T-helper 1 cell treated with Interleukin-12 subunit alpha and Interleukin-12 subunit beta and Interleukin-4 antibody, amounts not matched to agents 30 ng/mL and 1 ng/mL, for 36 hours (primary cell): ENCODE data around the gene CHST11. TPM values are rescaled to one million over a fixed set of nuclear protein-coding genes. Genes with fewer than 3 reads are reported as not detected.
"Not testable (repeated sequence)": the region's sequence is repeated elsewhere in the genome, so short reads cannot be mapped to it uniquely, and the experiment has no call there.

Source experiments
- intact Hi-C: fragments of 100-400 bp; cut with micrococcal nuclease; formaldehyde crosslinking; loops from one replicate; pipeline ENCODE4 v1.15.1; 2024
- total RNA-seq: library from RNA; stranded (reverse); gene quantifications from 2 replicates; pipeline ENCODE4 v1.2.3, GENCODE V29; 2022

The CHST11 gene
- total RNA-seq, 1 donor from 2014 or later: 122 TPM

DNA sequence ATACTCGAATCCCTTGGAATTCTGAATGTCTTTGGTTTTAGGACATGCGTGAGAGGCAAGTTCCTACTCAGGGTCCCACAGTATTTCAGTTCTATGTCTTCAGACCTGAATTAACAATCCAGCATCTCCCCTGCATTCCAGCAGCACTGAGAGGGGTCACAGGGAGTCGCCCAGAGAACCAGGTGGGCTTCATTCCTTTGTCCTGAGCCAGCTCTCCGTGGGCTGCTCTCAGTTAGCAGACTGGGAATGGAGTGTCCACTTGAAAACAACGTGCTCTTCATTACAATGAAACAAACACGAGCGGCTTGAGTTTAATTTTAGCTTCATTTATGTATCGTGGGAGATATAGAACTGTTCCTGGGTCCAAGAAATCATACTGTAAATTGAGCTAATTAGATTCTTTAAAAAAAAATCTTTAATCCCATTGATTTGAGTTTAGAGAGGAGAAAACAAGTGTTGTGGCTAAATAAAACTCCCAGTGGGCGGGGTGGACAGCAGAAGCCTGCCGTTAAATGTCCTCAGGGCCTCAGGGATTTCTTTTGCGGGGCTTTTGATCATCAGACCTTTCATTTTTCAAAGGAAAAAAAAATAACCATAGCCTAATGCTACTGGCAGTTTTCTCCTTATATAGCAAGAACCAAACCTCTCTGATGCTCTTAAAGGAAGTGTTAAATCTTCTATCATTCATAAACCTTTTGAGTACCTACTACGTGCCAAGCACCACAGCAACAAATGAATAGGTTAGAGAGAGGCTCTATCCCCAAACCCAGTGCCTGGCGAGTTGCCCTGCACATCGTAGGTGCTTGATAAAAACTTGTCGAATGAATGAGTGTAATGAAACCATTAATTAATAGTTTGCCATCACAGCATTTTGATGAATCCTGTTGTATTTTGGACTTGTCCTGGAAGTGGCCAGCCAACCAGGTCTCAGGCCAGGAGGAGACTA is 140.4 kb downstream of the CHST11 start:
- intact Hi-C loops: no loop called here

DNA sequence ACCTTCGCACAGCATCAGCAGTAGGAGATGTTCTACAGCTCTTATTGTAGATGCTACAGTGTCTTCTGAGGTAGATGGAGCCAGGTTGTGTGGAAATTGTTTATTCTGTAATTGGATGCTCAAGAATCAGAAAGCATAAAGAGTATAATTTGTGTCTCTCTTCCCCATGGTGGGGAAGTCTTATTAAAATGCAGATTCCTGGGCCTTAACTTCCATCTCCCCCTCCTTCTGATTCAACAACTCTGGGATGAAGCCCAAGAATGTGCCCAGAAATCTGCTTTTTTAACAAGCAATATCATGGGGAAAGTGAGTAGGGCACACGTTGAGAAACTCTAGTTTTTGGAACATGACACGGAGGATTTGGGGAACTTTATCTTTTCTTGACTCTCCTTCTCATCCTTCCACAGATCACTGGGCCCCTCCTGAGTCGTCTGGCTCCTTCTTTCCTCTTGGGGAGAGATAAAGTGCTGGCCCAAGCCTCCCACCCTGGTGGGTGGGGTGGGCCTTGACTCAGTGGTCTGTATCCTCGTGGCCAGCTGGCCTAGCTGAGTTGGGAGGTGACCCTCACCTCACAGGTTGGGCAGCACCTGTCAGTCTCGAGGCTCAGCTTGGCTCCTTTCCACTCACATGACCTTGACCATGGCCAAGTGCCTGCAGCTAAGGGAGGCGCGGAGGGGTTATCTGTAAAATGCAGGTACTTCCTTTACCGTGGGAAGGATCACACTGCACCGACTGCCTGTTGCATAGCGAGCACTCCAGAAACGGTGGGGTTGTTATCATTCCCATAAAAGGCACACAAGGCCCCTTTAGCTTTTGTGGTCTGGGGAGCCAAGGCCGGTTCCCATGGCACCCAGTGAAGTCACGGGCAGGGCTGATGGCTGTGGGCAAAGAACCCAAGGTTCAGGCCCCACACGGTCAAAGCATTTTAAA is 141.9 kb downstream of the CHST11 start:
- intact Hi-C loops: no loop called here

DNA sequence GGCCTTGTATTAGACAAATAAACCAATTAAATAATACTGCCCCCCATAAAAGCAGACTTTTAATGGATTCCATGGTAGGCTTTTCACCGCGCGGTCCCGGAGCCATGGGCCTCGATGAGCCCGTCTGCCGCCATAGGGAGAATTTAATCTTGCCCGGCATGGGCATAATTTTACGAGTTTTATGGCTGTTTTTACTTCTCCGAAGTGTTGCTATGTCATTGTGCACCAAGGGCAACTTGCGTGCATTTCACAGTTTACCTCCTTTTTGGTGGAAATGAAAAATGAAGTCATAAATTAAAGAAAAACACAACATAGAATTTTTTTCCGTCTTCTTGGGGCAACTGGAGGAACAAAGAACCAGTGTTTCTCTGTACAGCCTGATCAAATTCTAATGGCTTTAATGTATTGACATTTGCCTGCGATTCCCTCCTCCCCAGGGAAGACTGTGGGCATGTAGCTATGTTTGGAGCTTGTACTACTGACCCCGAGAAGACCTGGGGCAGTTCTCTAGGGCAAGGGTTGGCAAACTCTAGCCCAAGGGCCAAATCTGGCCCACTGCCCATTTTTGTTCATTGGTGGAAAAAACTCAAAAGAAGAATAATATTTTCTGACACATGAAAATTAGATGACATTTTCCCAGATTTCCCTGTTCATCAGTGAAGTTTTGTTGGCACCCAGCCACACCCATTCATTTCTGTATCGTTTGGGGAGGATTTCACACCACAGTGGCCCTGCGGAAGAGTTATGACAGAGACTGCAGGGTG is 142.7 kb downstream of the CHST11 start:
- intact Hi-C loops: loop anchor here (5.0 kb wide), 1 partner anchor 163 kb away; no protein-coding TSS in a partner anchor

GRCh38 chr12:104600036-104600712 is 143.4 kb downstream of the CHST11 start:
- intact Hi-C loops: loop anchor here (5.0 kb wide), 1 partner anchor 162 kb away; no protein-coding TSS in a partner anchor

GRCh38 chr12:104600790-104601739 is 144.3 kb downstream of the CHST11 start:
- intact Hi-C loops: loop anchor here (5.0 kb wide), 1 partner anchor 161 kb away; no protein-coding TSS in a partner anchor

GRCh38 chr12:104602406-104602805 is 145.7 kb downstream of the CHST11 start:
- intact Hi-C loops: loop anchor here (5.0 kb wide), 1 partner anchor 160 kb away; no protein-coding TSS in a partner anchor

DNA sequence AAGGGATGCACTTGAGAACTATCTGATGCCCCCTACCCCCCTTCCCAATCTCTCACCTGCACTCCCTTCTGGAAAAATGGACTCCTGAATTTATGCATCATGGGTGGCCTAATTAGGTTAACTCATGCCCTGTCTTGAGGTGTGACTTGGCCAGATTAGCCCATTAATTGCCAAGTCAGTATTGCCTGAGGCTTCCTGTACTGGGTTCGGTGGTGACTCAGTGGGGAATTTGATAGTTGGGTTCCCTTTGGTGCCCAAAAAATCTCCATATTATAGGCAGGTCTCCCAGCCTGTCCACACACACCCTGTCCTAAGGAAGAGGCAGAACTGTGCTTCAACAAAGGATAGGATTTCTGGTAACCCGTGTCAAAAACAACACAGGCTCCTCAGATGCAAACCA is 146.1 kb downstream of the CHST11 start:
- intact Hi-C loops: loop anchor here (5.0 kb wide), 1 partner anchor 159 kb away; no protein-coding TSS in a partner anchor

- intact Hi-C loops: loop anchor here (5.0 kb wide), 1 partner anchor 159 kb away; no protein-coding TSS in a partner anchor
Measured at GRCh38 chr12:104603545-104603973, 146.8 kb downstream of the CHST11 start.

DNA sequence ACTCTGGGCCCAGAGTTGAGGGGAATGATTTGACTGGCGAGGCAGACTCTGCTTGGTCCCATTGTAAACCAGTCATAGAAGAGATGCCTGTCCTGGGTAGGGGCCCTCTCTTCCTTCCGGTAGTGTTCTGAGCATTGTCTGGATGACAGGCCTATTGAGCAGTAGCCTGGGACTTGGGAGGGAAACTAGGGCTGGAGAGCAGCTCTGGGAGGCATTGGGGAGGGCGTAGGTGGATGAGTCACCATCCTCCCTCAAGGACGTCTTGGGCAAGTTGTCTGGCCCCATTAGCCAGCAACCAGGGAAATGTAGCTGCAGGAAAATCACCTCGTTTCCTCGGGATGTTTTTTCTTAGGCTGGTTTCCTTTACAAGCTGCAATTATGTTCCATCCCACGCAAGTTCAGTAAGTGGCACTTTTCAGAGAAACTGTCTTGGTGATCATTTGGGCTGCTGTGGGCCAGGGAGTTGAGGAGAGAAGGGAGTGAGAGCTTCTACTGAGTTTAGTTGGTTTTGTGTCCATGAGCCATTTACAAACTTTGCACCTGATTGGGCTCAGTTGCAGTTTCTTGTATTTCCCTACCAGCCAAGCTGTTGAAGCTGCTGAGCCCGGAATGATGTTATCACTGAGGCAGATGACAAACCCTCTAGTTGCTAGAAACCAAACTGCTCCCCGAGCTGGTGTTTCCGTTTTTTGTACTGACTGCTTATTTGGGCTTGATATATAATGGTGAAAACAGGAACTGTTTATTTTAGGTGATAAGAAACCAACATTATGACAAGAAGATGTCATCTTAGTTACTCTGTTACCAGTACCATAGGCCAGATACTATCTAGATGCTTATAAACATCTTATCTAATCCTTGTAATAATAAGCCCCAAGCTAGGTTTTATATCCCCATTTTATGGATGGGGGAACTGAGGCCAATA is 147.6 kb downstream of the CHST11 start:
- intact Hi-C loops: loop anchor here (1.0 to 5.0 kb wide), 6 partner anchors 24 to 158 kb away; partner anchors contain the start of gene CHST11

DNA sequence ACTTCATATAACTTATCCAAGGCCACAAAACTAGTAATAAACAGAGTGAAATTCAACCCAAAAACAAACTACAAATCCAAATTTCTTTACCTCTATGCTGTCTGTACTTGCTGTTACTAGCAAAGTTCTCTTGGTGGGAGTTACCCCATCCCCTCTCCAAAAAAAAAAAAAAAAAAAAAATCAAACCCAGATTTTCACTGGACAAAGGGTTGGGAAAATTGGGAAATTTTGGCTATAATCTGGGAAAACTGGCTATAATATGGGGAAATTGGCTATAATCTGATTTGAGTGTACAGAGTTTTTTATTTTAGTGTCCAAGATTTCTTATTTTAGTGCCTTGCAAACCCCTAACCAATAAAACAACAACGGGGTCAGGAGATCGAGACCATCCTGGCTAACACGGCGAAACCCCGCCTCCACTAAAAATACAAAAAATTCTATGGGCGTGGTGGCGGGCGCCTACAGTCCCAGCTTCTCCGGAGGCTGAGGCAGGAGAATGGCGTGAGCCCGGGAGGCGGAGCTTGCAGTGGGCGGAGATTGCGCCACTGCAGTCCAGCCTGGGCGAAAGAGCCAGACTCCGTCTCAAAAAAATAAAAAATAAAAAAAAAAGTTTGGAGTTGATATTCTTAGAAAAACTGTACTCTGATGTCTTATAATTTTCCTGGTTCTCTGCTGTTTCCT is 148.4 kb downstream of the CHST11 start:
- intact Hi-C loops: loop anchor here (1.0 to 5.0 kb wide), 6 partner anchors 25 to 157 kb away; partner anchors contain the start of gene CHST11

DNA sequence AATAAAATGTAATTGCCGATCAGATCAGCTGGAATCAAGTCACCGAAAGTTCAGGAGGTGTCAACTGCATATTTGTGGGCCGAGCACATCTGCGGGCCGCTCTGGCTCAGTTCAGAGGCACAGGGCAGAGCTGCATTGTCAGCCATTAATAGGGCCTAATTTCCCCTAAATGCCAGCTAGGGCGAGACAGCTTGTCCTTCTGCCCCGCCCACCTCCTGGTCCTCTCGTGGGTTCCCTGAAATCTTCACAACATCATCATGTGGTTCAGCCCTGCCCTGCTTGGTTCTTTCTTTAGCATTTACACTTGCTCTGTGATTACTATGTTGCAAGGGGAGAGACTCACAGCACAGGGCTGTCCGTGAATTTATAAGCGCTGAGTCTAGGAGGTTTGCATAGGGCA is 148.9 kb downstream of the CHST11 start:
- intact Hi-C loops: no loop called here

GRCh38 chr12:104608998-104609397 is 152.2 kb downstream of the CHST11 start:
- intact Hi-C loops: no loop called here

DNA sequence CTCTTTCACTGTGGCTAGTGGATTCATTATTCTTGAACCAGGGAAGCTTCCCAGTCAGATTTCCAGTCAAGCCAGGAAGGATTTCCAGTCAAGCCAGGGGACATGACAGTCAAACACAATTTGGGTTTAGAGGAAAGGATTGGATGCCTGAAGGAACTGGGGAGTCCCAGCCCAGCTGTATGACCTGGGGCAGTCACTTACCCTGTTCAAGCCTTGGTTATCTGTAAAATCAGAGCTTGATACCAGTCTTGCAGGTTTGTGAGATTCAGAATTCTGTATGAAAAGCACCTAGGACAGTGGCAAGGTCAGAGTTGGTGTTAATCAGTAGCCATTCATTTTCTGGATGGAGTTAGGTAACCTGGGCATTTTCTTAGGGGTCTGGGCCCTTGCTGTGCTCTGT is 152.7 kb downstream of the CHST11 start:
- intact Hi-C loops: no loop called here

GRCh38 chr12:104610513-104611235 is 153.9 kb downstream of the CHST11 start:
- intact Hi-C loops: no loop called here

DNA sequence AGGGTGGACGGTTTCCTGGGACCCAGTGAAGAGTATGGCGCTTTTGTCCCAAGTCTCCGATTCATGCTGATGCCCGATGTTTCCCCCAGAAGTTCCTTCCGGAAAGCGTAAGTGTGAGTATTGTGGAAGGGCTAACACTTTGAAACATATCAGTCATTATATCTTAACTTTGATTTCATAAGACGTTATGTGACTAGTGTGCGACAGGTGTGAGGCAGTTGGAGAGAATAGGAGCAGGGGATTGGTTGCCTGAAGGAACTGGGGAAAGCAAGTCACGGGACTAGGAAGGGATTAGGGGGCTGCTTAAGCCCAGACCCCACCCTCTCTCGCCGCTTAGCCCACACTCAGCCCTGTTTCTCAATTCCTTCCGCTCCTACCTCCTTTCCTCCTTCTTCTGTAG is 154.9 kb downstream of the CHST11 start:
- intact Hi-C loops: no loop called here

DNA sequence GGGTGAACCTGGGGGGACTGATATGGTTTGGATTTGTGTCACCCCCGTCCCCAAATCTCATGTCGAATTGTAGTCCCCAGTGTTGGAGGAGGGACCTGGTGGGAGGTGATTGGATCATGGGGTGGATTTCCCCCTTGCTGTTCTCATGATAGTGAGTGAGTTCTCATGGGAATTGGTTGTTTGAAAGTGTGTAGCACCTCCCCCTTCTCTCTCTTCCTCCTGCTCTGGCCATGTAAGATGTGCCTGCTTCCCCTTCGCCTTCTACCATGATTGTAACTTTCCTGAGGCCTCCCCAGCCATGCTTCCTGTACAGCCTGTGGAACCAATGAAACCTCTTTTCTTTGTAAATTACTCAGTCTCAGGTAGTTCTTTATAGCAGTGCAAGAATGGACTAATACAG is 156.6 kb downstream of the CHST11 start:
- intact Hi-C loops: not testable (repeated sequence)
